OCI-LY3 (cell line): Measurements from ENCODE around the gene RNU7-1.

Experiments used
- CTCF ChIP-seq: fragments of 200-600, 300-600 bp; sonication (generic); IDR thresholded peaks from 2 replicates; pipeline ENCODE4 v1.5.1; 2014; ENCODE audit warnings: antibody characterized with exemption, low read length, low read depth
- EZH2phosphoT487 ChIP-seq: fragments of 200-600 bp; shearing (Covaris generic); IDR thresholded peaks from 2 replicates; pipeline ENCODE4 v1.6.1; 2018; ENCODE audit warnings: antibody characterized with exemption, mixed run types, low read depth

GRCh38 chr12:6961278-6961694 lies 17.7 kb downstream of the RNU7-1 start:
- TF ChIP-seq CTCF (no peak), EZH2phosphoT487 (no peak)
